HG03066 (cell line): ENCODE data around the gene AIG1.
"Not testable (repeated sequence)": the region's sequence is repeated elsewhere in the genome, so short reads cannot be mapped to it uniquely, and the experiment has no call there.

Experiments
- ATAC-seq: cut with Tn5 transposase; IDR thresholded peaks from one replicate; pipeline ENCODE4 v1.9.1; 2021; ENCODE audit warnings: low read depth; ENCODE audit not compliant: unreplicated experiment

The AIG1 gene

DNA sequence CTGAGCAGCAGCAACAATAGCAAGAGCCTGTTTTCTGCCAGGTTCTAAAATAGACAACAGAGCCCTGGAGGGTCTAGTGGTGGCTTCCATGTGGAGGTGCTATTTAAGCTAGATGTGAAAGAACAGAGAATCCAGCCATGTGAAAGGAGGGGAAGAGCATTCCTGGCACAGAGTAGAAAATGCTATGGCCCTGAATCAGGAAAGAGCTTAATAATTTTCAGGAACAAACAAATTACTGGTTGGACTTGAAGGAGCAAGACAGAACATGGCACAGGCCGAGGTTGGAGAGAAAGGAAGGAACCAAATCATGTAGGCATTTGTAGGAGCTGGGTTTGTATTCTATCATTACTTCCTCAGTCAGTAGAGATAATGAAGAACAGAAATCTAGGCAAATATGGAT, 98.3 kb downstream of the AIG1 start:
- ATAC-seq = no peak

GRCh38 chr6:143160015-143160414, 99.3 kb downstream of the AIG1 start:
- no peak for ATAC-seq

- no peak for ATAC-seq
Measured at GRCh38 chr6:143160439-143161220, 99.9 kb downstream of the AIG1 start.

DNA sequence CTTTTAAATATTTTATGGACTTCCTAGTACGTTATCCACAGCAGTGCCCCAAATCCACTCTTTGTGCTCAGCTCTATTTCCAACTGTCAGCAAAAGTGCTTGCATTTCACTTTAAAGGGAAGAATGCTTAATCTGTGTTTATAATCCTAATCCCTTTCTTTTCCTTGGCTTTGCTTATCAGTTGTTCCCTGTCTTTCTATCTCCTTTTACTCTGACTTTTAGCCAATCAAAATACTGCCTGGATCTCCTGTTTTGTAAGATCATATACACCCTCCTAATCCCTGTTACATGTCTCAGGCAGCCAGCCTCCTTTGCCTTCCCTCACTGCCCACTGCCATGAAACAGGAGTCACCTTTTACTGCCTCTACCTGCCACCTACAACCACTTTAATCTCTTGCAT, 102.9 kb downstream of the AIG1 start:
- ATAC-seq = no peak

GRCh38 chr6:143164565-143165105, 103.9 kb downstream of the AIG1 start:
- no peak for ATAC-seq

DNA sequence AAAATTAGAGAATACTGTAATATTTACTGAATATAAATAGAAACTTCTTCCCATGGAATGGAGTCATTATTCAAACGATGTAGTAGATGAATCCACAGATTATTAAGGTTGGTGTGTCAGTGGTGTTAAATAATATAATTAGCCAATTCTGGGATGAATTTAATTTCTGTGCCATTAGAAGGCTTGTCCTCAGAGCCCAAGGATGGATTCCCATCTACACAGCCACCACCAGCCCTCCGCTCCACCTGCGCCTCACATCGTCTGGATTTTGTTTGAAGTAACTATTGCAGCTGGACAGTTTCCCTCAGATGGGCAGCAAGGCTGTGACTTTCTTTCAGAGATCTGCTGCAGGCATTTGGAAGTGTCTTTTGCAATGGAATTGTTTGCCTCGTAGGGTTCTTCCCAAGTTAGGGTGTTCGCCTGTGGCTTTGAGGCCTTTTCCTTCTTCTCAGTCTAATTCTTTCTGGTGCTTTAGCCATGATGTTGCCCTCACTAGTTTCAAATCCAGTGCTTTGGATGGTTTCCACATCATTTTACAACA, 104.7 kb downstream of the AIG1 start:
- no peak for ATAC-seq

DNA sequence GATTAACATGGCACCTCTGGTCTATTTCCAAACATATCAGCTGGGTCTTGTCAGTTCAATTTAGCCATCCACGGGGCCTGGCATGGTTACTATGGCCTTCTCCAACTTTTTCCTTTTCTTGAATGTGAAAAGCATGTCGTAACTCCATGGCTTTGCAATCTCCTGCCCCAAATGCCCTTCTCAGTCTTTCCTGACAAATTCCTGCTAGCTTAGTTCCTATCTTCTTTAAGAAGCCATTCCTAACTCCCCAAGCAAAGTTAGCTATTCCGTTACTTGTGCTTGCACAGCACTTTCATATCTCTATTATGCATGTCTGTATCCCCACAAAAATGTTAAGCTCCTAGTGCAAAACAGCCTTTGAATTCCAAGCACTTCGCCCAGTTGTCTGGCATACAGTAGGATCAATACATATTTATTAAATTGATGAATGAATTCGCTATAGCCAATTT, 105.6 kb downstream of the AIG1 start:
- no peak for ATAC-seq

DNA sequence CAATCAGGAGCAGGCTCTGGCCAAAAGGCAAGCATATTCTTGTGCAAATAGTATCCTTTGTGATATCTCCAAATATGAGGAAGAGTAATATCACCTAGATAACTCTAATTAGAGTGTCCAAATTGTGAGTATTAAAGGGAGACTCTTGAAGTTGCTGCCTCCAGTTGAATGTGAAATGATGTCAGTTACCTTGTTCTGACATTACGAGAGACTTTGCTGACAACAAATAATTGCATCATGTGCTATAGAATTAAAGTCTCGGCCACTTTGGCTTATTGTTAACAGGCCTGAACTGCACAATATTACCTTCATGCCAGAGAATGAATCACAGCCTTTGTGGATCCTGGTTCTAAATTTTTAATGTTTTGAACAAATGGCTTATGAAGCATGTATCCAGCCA, 106.5 kb downstream of the AIG1 start:
- no peak for ATAC-seq

- ATAC-seq = not testable (repeated sequence)
Measured at GRCh38 chr6:143168396-143168816, 107.7 kb downstream of the AIG1 start.

DNA sequence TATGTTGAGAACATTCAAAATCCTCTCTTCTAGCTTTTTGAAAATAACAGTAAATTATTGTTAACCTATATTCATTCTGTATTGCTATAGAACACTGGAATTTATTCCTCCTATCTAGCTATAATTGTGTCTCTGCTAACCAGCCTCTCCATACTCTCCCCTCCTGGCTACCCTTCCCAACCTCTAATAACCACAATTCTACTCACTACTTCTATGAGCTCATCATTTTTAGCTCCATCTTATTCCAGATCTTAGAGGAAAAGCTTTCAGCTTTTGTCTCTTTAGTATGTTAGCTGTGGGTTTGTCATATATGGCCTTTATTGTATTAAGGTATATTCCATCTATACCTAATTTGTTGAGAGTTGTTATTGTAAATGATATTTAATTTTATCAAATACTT, 108.8 kb downstream of the AIG1 start:
- ATAC-seq = no peak

- ATAC-seq = no peak
Measured at GRCh38 chr6:143174516-143174915, 113.8 kb downstream of the AIG1 start.

DNA sequence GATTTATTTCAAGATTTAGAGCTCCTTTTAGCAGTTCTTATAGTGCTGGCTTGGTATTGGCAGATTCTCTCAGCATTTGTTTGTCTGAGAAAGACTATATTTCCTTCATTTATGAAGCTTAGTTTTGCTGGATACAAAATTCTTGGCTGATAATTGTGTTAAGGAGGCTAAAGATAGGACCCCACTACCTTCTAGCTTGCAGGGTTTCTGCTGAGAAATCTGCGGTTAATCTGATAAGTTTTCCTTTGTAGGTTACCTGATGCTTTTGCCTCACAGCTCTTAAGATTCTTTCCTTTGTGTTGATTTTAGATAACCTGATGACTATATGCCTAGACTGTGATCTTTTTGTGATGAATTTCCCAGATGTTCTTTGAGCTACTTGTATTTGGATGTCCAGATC, 114.3 kb downstream of the AIG1 start:
- no peak for ATAC-seq

DNA sequence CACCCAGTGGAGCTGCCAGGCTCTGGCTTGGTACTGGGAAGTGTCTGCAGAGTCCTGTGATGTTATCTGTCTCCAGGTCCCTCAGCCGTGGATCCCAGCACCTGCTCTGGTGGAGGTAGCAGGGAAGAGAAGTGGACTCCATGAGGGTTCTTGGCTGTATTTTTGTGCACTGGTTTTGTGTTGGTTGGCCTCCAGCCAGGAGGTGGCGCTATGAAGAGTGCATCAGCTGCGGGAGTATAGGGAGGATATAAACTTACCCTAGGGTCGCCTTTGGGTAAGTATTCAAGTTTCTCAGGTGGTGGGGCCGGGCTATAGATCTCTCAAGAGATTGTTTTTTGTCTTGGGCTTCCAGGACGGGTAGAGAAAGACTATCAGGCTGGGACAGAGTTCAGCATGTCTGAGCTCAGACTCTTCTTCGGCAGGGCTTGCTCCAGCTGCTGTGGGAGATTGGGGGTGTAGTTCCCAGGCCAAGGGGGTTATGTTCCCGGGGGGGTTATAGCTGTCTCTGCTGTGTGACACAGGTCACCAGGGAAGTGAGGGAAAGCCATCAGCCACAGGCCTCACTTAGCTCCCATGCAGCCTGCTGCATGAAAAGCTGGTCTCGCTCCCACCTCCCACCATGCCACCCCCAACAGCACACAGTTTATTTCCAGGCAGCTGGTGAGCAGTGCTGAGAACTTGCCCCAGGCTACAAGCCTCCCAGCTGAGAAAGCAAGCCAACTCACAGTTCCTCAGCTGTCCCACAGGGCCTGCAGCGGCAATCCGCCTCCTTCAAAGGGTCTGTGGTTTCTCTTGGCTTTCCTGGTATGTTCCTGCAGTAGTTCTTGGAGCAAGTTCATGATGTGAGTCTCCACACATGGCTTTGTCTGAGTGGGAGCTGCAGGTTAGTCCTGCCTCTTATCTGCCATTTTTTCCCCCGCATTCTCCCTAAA, 115.7 kb downstream of the AIG1 start:
- ATAC-seq = no peak

DNA sequence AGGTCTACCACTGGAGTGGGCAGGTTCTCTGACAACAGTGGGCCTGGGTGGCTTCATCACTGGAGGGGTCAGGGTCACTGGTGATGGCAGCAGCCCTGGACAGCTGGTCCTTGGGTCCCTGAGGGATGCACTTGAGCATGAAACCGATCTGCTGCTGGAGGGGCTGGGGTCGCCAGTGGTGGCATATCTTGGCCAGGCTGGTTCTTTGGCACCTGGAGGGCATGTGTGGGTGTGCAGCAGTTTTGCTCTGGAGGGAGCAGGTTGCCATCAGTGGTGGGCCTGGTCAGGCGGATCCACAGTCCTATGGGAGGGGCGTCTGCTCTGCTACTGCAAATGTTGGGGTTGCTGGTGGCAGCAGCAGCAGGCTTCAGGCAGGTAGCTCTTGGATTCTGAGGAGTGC, 117.0 kb downstream of the AIG1 start:
- ATAC-seq = no peak

DNA sequence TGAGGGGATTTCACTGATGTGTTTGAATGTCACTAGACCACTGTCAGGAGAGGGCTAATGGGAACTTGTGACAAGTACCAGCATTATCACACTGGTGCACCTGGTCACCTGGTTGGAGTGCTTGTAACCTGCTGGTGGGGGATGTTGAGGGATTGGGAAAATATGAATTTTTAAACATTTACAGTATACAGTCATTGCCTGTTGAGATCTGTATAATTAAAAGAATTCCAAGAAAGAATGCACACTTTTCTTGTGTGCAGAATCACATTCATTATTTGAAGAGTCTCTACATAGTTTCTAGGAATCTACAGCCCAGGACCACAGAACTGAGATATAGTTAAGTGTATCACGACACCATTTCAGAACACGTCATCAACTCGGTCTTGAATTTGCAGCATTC, 118.4 kb downstream of the AIG1 start:
- no peak for ATAC-seq

- no peak for ATAC-seq
Measured at GRCh38 chr6:143179901-143180612, 119.4 kb downstream of the AIG1 start.

DNA sequence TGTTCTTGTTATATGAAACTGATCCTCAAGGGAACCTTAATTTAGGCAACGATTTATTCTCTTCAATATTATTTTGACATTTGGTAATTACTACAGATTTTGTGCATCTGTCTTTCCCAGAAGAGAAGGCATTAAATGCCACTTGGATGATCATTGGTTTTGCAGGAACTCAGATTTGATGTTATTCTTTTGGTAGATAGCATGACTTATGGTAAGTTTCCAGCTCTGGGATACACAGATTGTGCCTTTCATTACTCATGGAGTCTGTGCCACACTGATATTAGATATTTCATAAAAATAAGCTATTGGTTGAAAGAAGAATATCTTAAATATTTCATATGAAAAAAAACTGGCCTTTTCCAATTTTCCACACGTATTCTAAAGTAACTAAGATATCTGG, 120.1 kb downstream of the AIG1 start:
- no peak for ATAC-seq

DNA sequence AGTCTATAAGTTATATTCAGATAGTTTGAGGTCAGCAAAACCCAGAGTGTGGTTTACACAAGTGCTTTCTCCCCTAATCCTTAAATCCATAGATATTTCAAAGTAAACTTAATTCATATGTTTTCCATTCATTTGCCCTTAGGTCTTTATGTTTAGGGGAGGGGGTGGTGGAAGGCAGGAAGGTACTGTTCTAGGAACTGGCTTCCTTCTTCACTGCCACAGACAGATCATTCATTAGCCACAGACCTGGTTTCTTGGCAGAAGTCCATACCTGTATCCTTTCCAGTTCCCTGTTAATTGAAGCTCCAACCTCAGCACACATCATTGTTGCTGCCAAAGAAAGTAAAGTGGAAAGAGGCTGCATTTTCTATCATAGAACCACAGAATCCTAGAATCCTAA, 123.0 kb downstream of the AIG1 start:
- no peak for ATAC-seq

DNA sequence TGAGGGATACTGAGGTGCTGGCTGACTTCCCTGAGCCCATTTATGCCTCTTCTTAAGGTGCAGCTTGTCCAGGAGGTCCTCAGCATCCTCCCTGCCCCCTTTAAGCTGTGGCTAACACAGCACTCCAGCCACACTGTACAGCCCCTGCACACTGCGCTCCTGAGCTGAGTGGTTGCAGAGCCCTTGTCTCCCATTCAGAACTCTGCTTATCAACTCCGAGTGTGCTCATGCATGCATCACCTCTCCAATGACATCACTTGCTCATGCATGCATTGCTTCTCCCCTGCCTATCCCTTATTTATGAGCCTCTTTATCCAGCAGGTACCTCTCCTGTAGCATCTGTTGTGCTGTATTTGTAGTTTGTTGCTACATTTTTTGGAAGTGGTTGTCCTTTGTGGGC, 124.6 kb downstream of the AIG1 start:
- ATAC-seq = no peak

DNA sequence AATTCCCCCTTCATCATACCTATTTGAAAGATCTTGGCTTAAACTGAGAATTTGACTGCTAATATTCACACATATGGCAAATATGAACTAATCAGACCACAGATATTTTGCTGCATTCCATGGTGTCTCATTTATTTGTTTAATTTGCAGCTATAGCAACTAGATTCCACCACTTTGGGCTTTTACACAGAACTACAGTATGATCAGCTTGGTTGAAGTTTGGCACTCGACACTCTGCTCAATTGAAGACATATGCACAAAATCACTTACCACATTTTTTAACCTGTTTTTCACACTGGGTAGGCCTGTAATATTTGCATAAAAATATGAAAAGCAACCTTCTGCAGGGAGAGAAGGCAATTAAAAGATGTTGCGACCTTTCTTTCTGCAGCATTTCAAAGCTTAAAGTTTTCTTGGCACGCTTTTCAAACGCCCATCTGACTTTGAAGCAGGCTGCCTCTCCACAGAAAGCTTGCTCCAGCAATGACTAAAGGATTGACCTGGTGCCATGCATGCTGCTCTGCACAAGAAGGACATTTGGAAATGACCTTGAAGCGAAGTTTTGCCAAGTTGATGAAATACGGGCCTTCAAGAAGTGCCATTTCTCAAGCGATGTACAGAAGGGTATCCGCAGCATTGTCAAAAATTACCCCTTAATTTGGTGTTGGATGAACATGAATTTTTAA, 126.7 kb downstream of the AIG1 start:
- no peak for ATAC-seq
